Measurements from ENCODE around the gene EML5.

DNA sequence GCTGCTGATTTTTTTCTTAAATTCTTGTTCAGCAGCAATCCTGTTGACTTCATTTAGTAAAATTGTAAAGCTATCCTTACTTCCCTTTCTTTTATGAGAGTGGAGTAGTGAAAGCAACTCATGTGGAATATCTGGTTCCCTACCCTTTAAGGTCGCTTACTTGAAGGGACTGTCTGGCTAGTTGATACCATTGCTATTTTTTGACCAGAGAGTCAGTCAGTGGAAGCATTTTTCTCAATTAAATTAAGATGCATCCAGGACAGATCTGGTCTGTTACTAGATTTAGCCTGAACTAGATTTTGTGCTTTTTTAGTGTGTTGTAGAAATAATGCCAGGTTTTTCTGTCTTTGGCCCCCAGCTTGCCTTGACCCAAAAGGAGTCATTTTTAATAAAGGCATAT, 49.7 kb upstream of the EML5 start:
- no peak for TF ChIP-seq ZEB1 (IDR thresholded peaks at IDR 0.05; ENCODE audit: insufficient replicate concordance, low read depth)
- no peak for TF ChIP-seq TAF1 (CRISPR knock-in tag; IDR thresholded peaks at IDR 0.05)
- TF ChIP-seq ZIK1 (CRISPR knock-in tag; IDR thresholded peaks at IDR 0.05; ENCODE audit: borderline replicate concordance, low read depth), result no peak
- TF ChIP-seq NR2F1 (CRISPR knock-in tag; IDR thresholded peaks at IDR 0.05), result no peak
